Heart right ventricle (tissue), 16 donors: ENCODE results near the gene CENPP. TPM values are rescaled to one million over a fixed set of nuclear protein-coding genes. Genes with fewer than 3 reads are reported as not detected.

Experiments used
- ATAC-seq, 8 donors: fragments of 200-7000 bp; cut with Tn5 transposase; one replicate each; pipeline ENCODE4 v1.9.1; 2020; ENCODE audit warnings: mild to moderate bottlenecking in 8 of 8, moderate library complexity in 8 of 8, moderate number of reproducible peaks in 1 of 8
- DNase-seq, 2 donors: peaks; one replicate each; pipeline ENCODE4 v3.0.0-alpha.2; 2020
- H3K27ac ChIP-seq, 10 donors: fragments of 200-600 bp; sonication (generic) in 2 of 10; one replicate each; pipeline versions ENCODE4 v1.5.0 to v1.8.0; 2020 to 2022; ENCODE audit warnings: mild to moderate bottlenecking in 3 of 10
- H3K27me3 ChIP-seq, 7 donors: fragments of 200-600 bp; one replicate each; pipeline ENCODE4 v1.8.0; 2021 to 2022; ENCODE audit warnings: mild to moderate bottlenecking in 2 of 7
- H3K36me3 ChIP-seq, 9 donors: fragments of 200-600 bp; sonication (generic) in 1 of 9; one replicate each; pipeline versions ENCODE4 v1.5.0 to v1.8.0; 2020 to 2022; ENCODE audit warnings: mild to moderate bottlenecking in 2 of 9
- H3K4me1 ChIP-seq, 9 donors: fragments of 200-600 bp; sonication (generic) in 1 of 9; one replicate each; pipeline versions ENCODE4 v1.5.0 to v1.8.0; 2020 to 2022; ENCODE audit warnings: mild to moderate bottlenecking in 4 of 9
- H3K4me3 ChIP-seq, 10 donors: fragments of 200-600 bp; sonication (generic) in 2 of 10; one replicate each; pipeline versions ENCODE4 v1.5.0 to v1.8.0; 2020 to 2022; ENCODE audit warnings: mild to moderate bottlenecking in 7 of 10, moderate library complexity in 2 of 10
- H3K9me3 ChIP-seq, 11 donors: fragments of 200-600 bp in 10 of 11; sonication (generic) in 2 of 11; one replicate each; pipeline versions ENCODE4 v1.5.0 to v1.8.0; 2013 to 2022; ENCODE audit warnings: mild to moderate bottlenecking in 2 of 11, control low read depth in 1 of 11, moderate library complexity in 1 of 11
- CTCF ChIP-seq, 9 donors: fragments of 200-600 bp; sonication (generic) in 2 of 9; IDR thresholded peaks; one replicate each; pipeline versions ENCODE4 v1.5.0 to v1.8.0; 2021 to 2022; ENCODE audit warnings: antibody characterized with exemption in 9 of 9, mild to moderate bottlenecking in 5 of 9, moderate library complexity in 1 of 9
- WGBS, 2 donors: extraction: QIAGEN DNeasy Blood & Tissue Kit; methylation state at CpG; one replicate each; pipeline ENCODE4 v1.1.7; 2013; ENCODE audit warnings: inconsistent platforms in 1 of 2; 5-methylcytosine and 5-hydroxymethylcytosine counted together
- intact Hi-C, 10 donors: fragments of 100-400 bp; cut with DNase I; formaldehyde crosslinking; loops; one replicate each; pipeline versions ENCODE4 v1.11.1 to v1.14.2; 2022
- polyA plus RNA-seq, 2 donors: library from polyadenylated mRNA; stranded (reverse); fragments of 200-250 nt; gene quantifications; one replicate each; pipeline ENCODE4 v1.2.3, GENCODE V29; 2013
- total RNA-seq, 10 donors: library from RNA; stranded (reverse); fragmentation: NEBNext Ultra II Directional in 3 of 10; extraction: Animal tissue kit (Norgen Biotek cat#: 25700) in 3 of 10; gene quantifications; one replicate each; pipeline versions ENCODE4 v1.2.1 to v1.2.4, GENCODE V29; 2021 to 2023
- donor health status: Arrhythmogenic right ventricular cardiomyopathy.
- donor health status: ischemic (EF 13 %, LVEDD 7.1; RV severe dilation, severe dysfunction).
- donor health status: healthy with polysubstance abuse.
- donor health status: DM: no; HTN: yes; CAD: no.
- donor health status: DM: no; HTN: no; CAD: no.
- donor health status: ischemic (EF 25% LVEDD 6.9; RV normal size, moderate dysfunction).
- donor health status: ischemic (EF 25% LVEDD 5.7; RV mildly dilated, moderate dysfunction).
- donor health status: healthy.
- donor health status: DM: yes; HTN: yes; CAD: no.
- donor health status: Ischemic cardiomyopathy.
- donor health status: ischemic (EF 35%, LVEDD 5.7; RV mildly dilated, moderate dysfunction).
- donor health status: nonischemic (EF 11% LVEDD 7.7; RV severe dilation, severe dysfunction).
- donor health status: DM: yes; HTN: yes; CAD: no.
- donor health status: PGD.
- donor health status: ischemic (EF 29% LVEDD 5.4; RV normal size, mild dysfunction).
- donor health status: nonischemic (EF 23%, LVEDD 6.1; RV moderate dilation, normal function).

The CENPP gene
- total and polyA plus RNA-seq, 12 donors = 1.3 to 5.2 (median 2.8) TPM

- H3K9me3 ChIP-seq = no peaks in the 10 kb centered on the region
- H3K27ac ChIP-seq = peak overlapping the region in 1 of 10 donors; percentile 93
- intact Hi-C loops = no loop called here
- WGBS, 2 donors = 97% methylated on average over 23 of the region's 23 CpGs
- H3K4me1 ChIP-seq = peaks cover 10 to 70% (median 33%) of the 10 kb centered on the region in 9 donors
- ATAC-seq (no peak), DNase-seq (no peak)
- no peak overlapping the region for H3K4me3 ChIP-seq
- H3K27me3 ChIP-seq = no peaks in the 10 kb centered on the region
- no peak for TF ChIP-seq CTCF (IDR thresholded peaks at IDR 0.05)
- H3K36me3 ChIP-seq = peaks cover 0 to 80% (median 37%) of the 10 kb centered on the region in 9 donors
Measured at GRCh38 chr9:92613268-92614122, 287.7 kb downstream of the CENPP start.

GRCh38 chr9:92614123-92614510 lies 288.4 kb downstream of the CENPP start:
- intact Hi-C loops = no loop called here
- H3K27ac ChIP-seq = peak overlapping the region in 3 of 10 donors; percentile 38 to 93 (median 74)
- H3K4me1 ChIP-seq = peaks cover 4 to 66% (median 33%) of the 10 kb centered on the region in 9 donors
- ATAC-seq (no peak), DNase-seq (no peak)
- no peaks in the 10 kb centered on the region for H3K27me3 ChIP-seq
- H3K4me3 ChIP-seq = no peak overlapping the region
- 95 to 98% methylated on average over 9 of the region's 9 CpGs for WGBS, 2 donors
- no peaks in the 10 kb centered on the region for H3K9me3 ChIP-seq
- peaks cover 0 to 86% (median 37%) of the 10 kb centered on the region in 9 donors for H3K36me3 ChIP-seq
- no peak for TF ChIP-seq CTCF (IDR thresholded peaks at IDR 0.05)

GRCh38 chr9:92614763-92615461 lies 289.2 kb downstream of the CENPP start:
- no peak for DNase-seq
- no peak overlapping the region for H3K4me3 ChIP-seq
- peaks cover 0 to 94% (median 37%) of the 10 kb centered on the region in 9 donors for H3K36me3 ChIP-seq
- peak overlapping the region in 6 of 10 donors; percentile 38 to 87 (median 74) for H3K27ac ChIP-seq
- no peak for TF ChIP-seq CTCF (IDR thresholded peaks at IDR 0.05)
- ATAC-seq = no peak
- H3K4me1 ChIP-seq = peaks cover 0 to 58% (median 26%) of the 10 kb centered on the region in 9 donors
- H3K27me3 ChIP-seq = no peaks in the 10 kb centered on the region
- 89 to 92% methylated on average over 17 of the region's 17 CpGs for WGBS, 2 donors
- intact Hi-C loops = no loop called here
- H3K9me3 ChIP-seq = no peaks in the 10 kb centered on the region

GRCh38 chr9:92615790-92616189 lies 290.0 kb downstream of the CENPP start:
- DNase-seq = no peak
- Histone ChIP-seq H3K4me1 (peaks cover 0 to 51% (median 19%) of the 10 kb centered on the region in 9 donors), H3K9me3 (no peaks in the 10 kb centered on the region), H3K36me3 (peaks cover 0 to 100% (median 37%) of the 10 kb centered on the region in 9 donors), H3K27ac (peak overlapping the region in 8 of 10 donors; percentile 22 to 87 (median 72)), H3K27me3 (no peaks in the 10 kb centered on the region), H3K4me3 (no peak overlapping the region)
- no peak for TF ChIP-seq CTCF (IDR thresholded peaks at IDR 0.05)
- no peak for ATAC-seq
- intact Hi-C loops = no loop called here
- WGBS, 2 donors = 85 to 92% methylated on average over 13 of the region's 13 CpGs
